ENCODE results near the gene PPP4R3A.
"Not testable (repeated sequence)": the region's sequence is repeated elsewhere in the genome, so short reads cannot be mapped to it uniquely, and the experiment has no call there.

Gene PPP4R3A

GRCh38 chr14:91503000-91503504, 7.1 kb downstream of the PPP4R3A start:
- DNase-seq (ENCODE audit: low read depth): no peak

GRCh38 chr14:91501951-91502930, 7.9 kb downstream of the PPP4R3A start:
- no peak for DNase-seq (ENCODE audit: low read depth)

GRCh38 chr14:91501348-91501747, 8.8 kb downstream of the PPP4R3A start:
- DNase-seq (ENCODE audit: low read depth): no peak

GRCh38 chr14:91496790-91497189, 13.3 kb downstream of the PPP4R3A start:
- DNase-seq (ENCODE audit: low read depth): no peak

GRCh38 chr14:91494392-91495065, 15.6 kb downstream of the PPP4R3A start:
- DNase-seq (ENCODE audit: low read depth): not testable (repeated sequence)

GRCh38 chr14:91493169-91493568, 16.9 kb downstream of the PPP4R3A start:
- no peak for DNase-seq (ENCODE audit: low read depth)

GRCh38 chr14:91484744-91485143, 25.4 kb downstream of the PPP4R3A start:
- DNase-seq (ENCODE audit: low read depth): no peak

- no peak for DNase-seq (ENCODE audit: low read depth)
Observed at GRCh38 chr14:91484186-91484585, 25.9 kb downstream of the PPP4R3A start.

- no peak for DNase-seq (ENCODE audit: low read depth)
Observed at GRCh38 chr14:91482263-91483013, 27.7 kb downstream of the PPP4R3A start.

GRCh38 chr14:91477388-91477787, 32.7 kb downstream of the PPP4R3A start:
- no peak for DNase-seq (ENCODE audit: low read depth)

GRCh38 chr14:91473046-91473445, 37.1 kb downstream of the PPP4R3A start:
- no peak for DNase-seq (ENCODE audit: low read depth)

GRCh38 chr14:91470216-91470615, 39.9 kb downstream of the PPP4R3A start:
- no peak for DNase-seq (ENCODE audit: low read depth)

- no peak for DNase-seq (ENCODE audit: low read depth)
Observed at GRCh38 chr14:91466192-91466591, 43.9 kb downstream of the PPP4R3A start.

GRCh38 chr14:91464615-91465205, 45.4 kb downstream of the PPP4R3A start:
- DNase-seq (ENCODE audit: low read depth): no peak

GRCh38 chr14:91458612-91459011, 51.5 kb downstream of the PPP4R3A start:
- no peak for DNase-seq (ENCODE audit: low read depth)

GRCh38 chr14:91456283-91456682, 53.8 kb downstream of the PPP4R3A start:
- DNase-seq (ENCODE audit: low read depth): no peak

- DNase-seq (ENCODE audit: low read depth): no peak
Observed at GRCh38 chr14:91454580-91454979, 55.5 kb downstream of the PPP4R3A start.

- no peak for DNase-seq (ENCODE audit: low read depth)
Observed at GRCh38 chr14:91454155-91454554, 56.0 kb downstream of the PPP4R3A start.

- no peak for DNase-seq (ENCODE audit: low read depth)
Observed at GRCh38 chr14:91453744-91454143, 56.4 kb downstream of the PPP4R3A start.

GRCh38 chr14:91444335-91445020, 65.6 kb downstream of the PPP4R3A start:
- DNase-seq (ENCODE audit: low read depth): no peak

GRCh38 chr14:91439345-91439744, 70.8 kb downstream of the PPP4R3A start:
- no peak for DNase-seq (ENCODE audit: low read depth)
